Upper lobe of left lung (tissue), 6 donors: Measurements from ENCODE around the gene CPSF4L. TPM values are rescaled to one million over a fixed set of nuclear protein-coding genes. Genes with fewer than 3 reads are reported as not detected.

Experiments
- ATAC-seq, 2 donors: fragments of 200-7000 bp; cut with Tn5 transposase; one replicate each; pipeline ENCODE4 v1.9.1; 2022; ENCODE audit warnings: mild to moderate bottlenecking in 2 of 2, moderate library complexity in 2 of 2; ENCODE audit not compliant: low FRiP score in 2 of 2
- DNase-seq, 2 donors: peaks; one replicate each; pipeline ENCODE4 v3.0.0-alpha.2; 2019 to 2020
- H3K27ac ChIP-seq, 4 donors: fragments of 200-600 bp; sonication (generic); one replicate each; pipeline ENCODE4 v1.5.1; 2016 to 2019
- H3K27me3 ChIP-seq, 4 donors: fragments of 200-600 bp; sonication (generic); one replicate each; pipeline ENCODE4 v1.5.1; 2017 to 2019
- H3K36me3 ChIP-seq, 4 donors: fragments of 200-600 bp; sonication (generic); one replicate each; pipeline ENCODE4 v1.5.1; 2016 to 2019
- H3K4me1 ChIP-seq, 4 donors: fragments of 200-600 bp; sonication (generic); one replicate each; pipeline ENCODE4 v1.5.1; 2018 to 2019
- H3K4me3 ChIP-seq, 4 donors: fragments of 200-600 bp; sonication (generic); one replicate each; pipeline ENCODE4 v1.5.1; 2017 to 2019; ENCODE audit warnings: mild to moderate bottlenecking in 2 of 4, moderate library complexity in 1 of 4
- H3K9me3 ChIP-seq, 4 donors: fragments of 200-600 bp; sonication (generic); one replicate each; pipeline ENCODE4 v1.5.1; 2018 to 2019
- EP300 ChIP-seq, 4 donors: sonication (generic); formaldehyde crosslinking; IDR thresholded peaks; one replicate each; pipeline ENCODE4 v1.5.1; 2017; ENCODE audit warnings: antibody characterized with exemption in 4 of 4, control low read depth in 2 of 4
- POLR2A ChIP-seq, 4 donors: fragments of 450-650 bp; IDR thresholded peaks; one replicate each; pipeline ENCODE4 v1.5.1; 2016 to 2017; ENCODE audit warnings: antibody characterized with exemption in 4 of 4, mild to moderate bottlenecking in 2 of 4
- POLR2AphosphoS5 ChIP-seq, 2 donors: sonication (generic); formaldehyde crosslinking; IDR thresholded peaks; one replicate each; pipeline ENCODE4 v1.5.1; 2017; ENCODE audit warnings: antibody characterized with exemption in 2 of 2
- WGBS, 2 donors: methylation state at CpG; one replicate each; pipeline ENCODE4 v1.1.5; 2017 to 2018; 5-methylcytosine and 5-hydroxymethylcytosine counted together
- total RNA-seq, 6 donors: library from RNA; depleted of rRNA in 4 of 6; stranded (reverse); fragments of >200 nt in 4 of 6; gene quantifications; one replicate each; pipeline versions ENCODE4 v1.1.0 to v1.2.1, GENCODE V29; 2016 to 2021
- TF ChIP-seq, protein P1 (sequence below), 6 experiments: fragments of 450-650 bp in 4 of 6; fragments of 200-600 bp in 2 of 6; sonication (generic) in 2 of 6; IDR thresholded peaks; one replicate each; pipeline ENCODE4 v1.5.1; 2016 to 2019; ENCODE audit warnings: antibody characterized with exemption in 6 of 6
- donor health status: DM: no; HTN: no; CAD: no; lungs with moderate emphysema.
- donor health status: DM: no; HTN: yes; CAD: no; lungs with severe emphysema.

CPSF4L gene
- total RNA-seq, 6 donors from 2014 or later, result 0.46 TPM; not detected in 5

DNA sequence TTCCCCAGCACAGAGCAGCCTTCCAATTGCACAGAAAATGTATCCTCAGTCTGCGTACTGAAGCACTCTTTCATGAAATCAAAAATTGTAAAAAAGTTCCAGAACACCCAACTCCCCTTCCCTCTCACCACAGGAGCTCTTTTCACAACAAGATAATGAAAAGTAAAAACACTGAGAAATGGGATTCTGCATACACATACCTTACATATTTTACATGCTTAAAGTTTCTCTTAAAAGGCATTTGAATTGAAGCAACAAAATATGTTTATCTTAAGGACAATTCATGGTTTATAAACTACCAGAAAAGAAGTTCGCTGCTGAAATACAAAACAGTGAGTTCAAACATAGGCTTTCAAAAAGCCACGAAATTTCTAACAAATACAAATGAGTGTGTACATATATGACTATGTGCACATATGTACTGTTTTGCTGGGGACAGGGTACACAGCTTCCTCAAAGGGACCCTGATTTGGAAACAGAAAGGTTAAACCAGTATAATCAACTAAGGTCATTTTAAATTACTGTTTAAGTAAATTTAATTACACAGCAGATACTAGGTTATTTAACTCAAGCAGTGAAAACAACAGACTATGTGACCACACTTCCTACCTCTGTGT lies 35.0 kb downstream of the CPSF4L start:
- H3K4me3 ChIP-seq, result no peak overlapping the region
- ATAC-seq (no peak), DNase-seq (no peak)
- TF ChIP-seq POLR2AphosphoS5 (IDR thresholded peaks at IDR 0.05), result no peak
- no peak for TF ChIP-seq POLR2A (IDR thresholded peaks at IDR 0.05)
- TF ChIP-seq EP300 (IDR thresholded peaks at IDR 0.05), result no peak
- TF ChIP-seq, protein P1, sequence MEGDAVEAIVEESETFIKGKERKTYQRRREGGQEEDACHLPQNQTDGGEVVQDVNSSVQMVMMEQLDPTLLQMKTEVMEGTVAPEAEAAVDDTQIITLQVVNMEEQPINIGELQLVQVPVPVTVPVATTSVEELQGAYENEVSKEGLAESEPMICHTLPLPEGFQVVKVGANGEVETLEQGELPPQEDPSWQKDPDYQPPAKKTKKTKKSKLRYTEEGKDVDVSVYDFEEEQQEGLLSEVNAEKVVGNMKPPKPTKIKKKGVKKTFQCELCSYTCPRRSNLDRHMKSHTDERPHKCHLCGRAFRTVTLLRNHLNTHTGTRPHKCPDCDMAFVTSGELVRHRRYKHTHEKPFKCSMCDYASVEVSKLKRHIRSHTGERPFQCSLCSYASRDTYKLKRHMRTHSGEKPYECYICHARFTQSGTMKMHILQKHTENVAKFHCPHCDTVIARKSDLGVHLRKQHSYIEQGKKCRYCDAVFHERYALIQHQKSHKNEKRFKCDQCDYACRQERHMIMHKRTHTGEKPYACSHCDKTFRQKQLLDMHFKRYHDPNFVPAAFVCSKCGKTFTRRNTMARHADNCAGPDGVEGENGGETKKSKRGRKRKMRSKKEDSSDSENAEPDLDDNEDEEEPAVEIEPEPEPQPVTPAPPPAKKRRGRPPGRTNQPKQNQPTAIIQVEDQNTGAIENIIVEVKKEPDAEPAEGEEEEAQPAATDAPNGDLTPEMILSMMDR (IDR thresholded peaks at IDR 0.05), result no peak
- WGBS, 2 donors, result 48 to 54% methylated on average over 3 of the region's 3 CpGs
- H3K4me1 ChIP-seq, result peaks cover 38 to 49% (median 42%) of the 10 kb centered on the region in 4 donors
- H3K27ac ChIP-seq, result no peak overlapping the region
- H3K27me3 ChIP-seq, result no peaks in the 10 kb centered on the region
- no peaks in the 10 kb centered on the region for H3K9me3 ChIP-seq
- H3K36me3 ChIP-seq, result peaks cover 0 to 4% (median 0%) of the 10 kb centered on the region in 4 donors

DNA sequence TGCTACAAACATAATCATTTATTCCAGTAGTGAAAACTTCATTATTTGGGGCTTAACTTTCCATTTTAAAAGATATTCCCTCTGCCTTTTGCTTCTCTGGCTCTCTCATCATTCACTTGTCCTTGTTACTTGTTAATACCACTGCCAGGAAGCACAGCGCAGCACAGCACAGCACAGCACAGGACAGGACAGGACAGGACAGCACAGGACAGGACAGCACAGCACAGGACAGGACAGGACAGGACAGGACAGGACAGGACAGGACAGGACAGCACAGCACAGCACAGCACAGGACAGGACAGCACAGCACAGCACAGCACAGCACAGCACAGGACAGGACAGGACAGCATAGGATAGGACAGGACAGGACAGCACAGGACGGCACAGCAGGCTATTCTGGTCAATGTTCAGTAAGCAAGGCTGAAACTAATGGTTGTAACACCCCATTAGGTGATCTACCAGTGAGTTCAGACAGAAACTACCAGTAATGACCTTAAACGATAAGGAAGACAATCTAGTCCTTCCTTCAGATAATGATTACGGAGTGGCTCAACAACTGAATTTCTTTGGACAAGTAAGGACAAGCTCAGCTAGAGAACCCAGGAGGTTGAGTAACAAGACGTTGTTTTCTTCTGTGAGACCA lies 36.9 kb downstream of the CPSF4L start:
- Histone ChIP-seq H3K27me3 (no peaks in the 10 kb centered on the region), H3K27ac (no peak overlapping the region), H3K9me3 (no peaks in the 10 kb centered on the region), H3K36me3 (peaks cover 0 to 4% (median under 1%) of the 10 kb centered on the region in 4 donors), H3K4me3 (no peak overlapping the region), H3K4me1 (peaks cover 23 to 37% (median 27%) of the 10 kb centered on the region in 4 donors)
- no peak for TF ChIP-seq POLR2AphosphoS5 (IDR thresholded peaks at IDR 0.05)
- no peak for TF ChIP-seq POLR2A (IDR thresholded peaks at IDR 0.05)
- TF ChIP-seq, protein P1 (IDR thresholded peaks at IDR 0.05), result no peak
- TF ChIP-seq EP300 (IDR thresholded peaks at IDR 0.05), result no peak
- ATAC-seq (no peak), DNase-seq (no peak)
- WGBS, 2 donors, result 89 to 91% methylated on average over 5 of the region's 5 CpGs

DNA sequence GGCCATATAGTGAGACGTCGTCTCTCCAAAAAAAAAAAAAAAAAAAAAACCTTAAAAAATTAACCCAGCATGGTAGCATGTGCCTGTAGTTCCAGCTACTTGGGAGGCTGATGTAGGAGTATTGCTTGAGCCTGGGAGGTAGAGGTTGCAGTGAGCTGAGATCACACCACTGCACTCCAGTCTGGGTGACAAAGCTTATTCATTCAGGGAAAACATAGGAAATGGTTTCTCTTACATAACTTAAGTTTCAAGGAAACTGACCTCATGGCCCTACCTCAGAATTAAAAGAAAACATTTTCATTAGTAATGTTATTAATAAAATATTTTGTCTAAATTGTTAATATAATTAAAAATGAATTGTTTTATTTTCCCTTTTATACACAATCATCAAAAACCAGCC lies 37.4 kb downstream of the CPSF4L start:
- ATAC-seq (no peak), DNase-seq (no peak)

DNA sequence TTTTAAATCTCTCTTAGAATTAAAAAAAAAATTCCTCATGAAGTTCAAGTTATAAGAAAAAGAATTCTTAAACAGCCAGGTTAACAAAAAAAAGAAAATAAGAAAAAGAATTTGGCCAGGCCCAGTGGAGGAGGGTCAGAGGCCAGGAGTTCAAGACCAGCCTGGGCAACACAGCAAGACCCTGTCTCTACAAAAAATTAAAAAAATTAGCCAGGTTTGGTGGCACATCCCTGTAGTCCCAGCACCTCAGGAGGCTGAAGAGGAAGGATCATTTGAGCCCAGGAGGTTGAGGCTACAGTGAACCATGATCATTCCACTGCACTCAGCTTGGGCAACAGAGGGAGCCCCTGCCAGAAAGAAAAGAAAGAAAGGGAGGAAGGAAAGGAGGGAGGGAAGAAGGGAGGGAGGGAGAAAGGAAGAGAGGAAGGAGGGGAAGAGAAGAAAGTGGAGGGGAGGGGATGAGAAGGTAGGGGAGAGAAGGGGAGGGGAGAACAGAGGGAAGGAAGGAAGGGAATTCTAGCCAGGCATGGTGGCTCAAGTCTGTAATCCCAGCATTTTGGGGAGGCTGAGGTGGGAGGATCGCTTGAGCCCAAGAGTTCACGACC lies 38.0 kb downstream of the CPSF4L start:
- 92 to 100% methylated on average over 2 of the region's 2 CpGs for WGBS, 2 donors
- TF ChIP-seq EP300 (IDR thresholded peaks at IDR 0.05), result no peak
- no peak for TF ChIP-seq POLR2AphosphoS5 (IDR thresholded peaks at IDR 0.05)
- TF ChIP-seq, protein P1 (IDR thresholded peaks at IDR 0.05), result no peak
- TF ChIP-seq POLR2A (IDR thresholded peaks at IDR 0.05), result no peak
- Histone ChIP-seq H3K4me3 (no peak overlapping the region), H3K9me3 (no peaks in the 10 kb centered on the region), H3K27ac (no peak overlapping the region), H3K27me3 (no peaks in the 10 kb centered on the region), H3K36me3 (peaks cover 0 to 10% (median 5%) of the 10 kb centered on the region in 4 donors), H3K4me1 (peaks cover 15 to 31% (median 21%) of the 10 kb centered on the region in 4 donors)
- ATAC-seq (no peak), DNase-seq (no peak)

More for the DNA sequence above, 37.4 kb downstream of the CPSF4L start:
- no peak for TF ChIP-seq POLR2A (IDR thresholded peaks at IDR 0.05)
- no peaks in the 10 kb centered on the region for H3K27me3 ChIP-seq
- no peaks in the 10 kb centered on the region for H3K9me3 ChIP-seq
- peaks cover 0 to 6% (median 3%) of the 10 kb centered on the region in 4 donors for H3K36me3 ChIP-seq
- H3K27ac ChIP-seq, result no peak overlapping the region
- WGBS, 2 donors, result 96 to 100% methylated on average over 2 of the region's 2 CpGs
- peaks cover 20 to 35% (median 26%) of the 10 kb centered on the region in 4 donors for H3K4me1 ChIP-seq
- H3K4me3 ChIP-seq, result no peak overlapping the region

DNA sequence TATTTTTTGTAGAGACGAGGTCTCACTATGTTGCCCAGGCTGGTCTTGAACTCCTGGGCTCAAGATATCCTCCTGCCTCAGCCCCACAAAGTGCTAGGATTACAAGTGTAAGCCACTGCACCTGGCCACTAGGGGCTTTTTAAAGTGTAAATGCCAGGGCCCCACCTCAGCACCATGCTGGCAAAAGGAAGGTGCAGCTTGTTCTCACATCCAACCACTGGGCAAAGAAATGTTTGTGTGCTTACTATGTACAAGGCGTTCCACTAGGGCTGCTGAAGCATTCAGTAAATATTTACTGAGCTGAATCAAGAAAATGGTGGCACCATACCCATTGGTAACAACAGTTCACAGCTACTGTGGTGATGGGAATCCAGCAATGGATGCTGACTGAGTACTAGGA lies 46.2 kb downstream of the CPSF4L start:
- peaks cover 0 to 45% (median 11%) of the 10 kb centered on the region in 4 donors for H3K36me3 ChIP-seq
- H3K9me3 ChIP-seq, result no peaks in the 10 kb centered on the region
- 77 to 88% methylated on average over 2 of the region's 2 CpGs for WGBS, 2 donors
- peaks cover 0 to 6% (median 0%) of the 10 kb centered on the region in 4 donors for H3K4me1 ChIP-seq
- H3K4me3 ChIP-seq, result no peak overlapping the region
- ATAC-seq (peak in 1 of 2 donors; percentile 34), DNase-seq (no peak)
- TF ChIP-seq POLR2A (IDR thresholded peaks at IDR 0.05) (no peak), EP300 (IDR thresholded peaks at IDR 0.05) (no peak), POLR2AphosphoS5 (IDR thresholded peaks at IDR 0.05) (no peak)
- TF ChIP-seq, protein P1 (IDR thresholded peaks at IDR 0.05), result peak in 1 of 6 experiments; percentile 42
- no peak overlapping the region for H3K27ac ChIP-seq
- no peaks in the 10 kb centered on the region for H3K27me3 ChIP-seq
